ENCODE results near the gene CISD1.
"Not testable (repeated sequence)": the region's sequence is repeated elsewhere in the genome, so short reads cannot be mapped to it uniquely, and the experiment has no call there.

Gene CISD1

DNA sequence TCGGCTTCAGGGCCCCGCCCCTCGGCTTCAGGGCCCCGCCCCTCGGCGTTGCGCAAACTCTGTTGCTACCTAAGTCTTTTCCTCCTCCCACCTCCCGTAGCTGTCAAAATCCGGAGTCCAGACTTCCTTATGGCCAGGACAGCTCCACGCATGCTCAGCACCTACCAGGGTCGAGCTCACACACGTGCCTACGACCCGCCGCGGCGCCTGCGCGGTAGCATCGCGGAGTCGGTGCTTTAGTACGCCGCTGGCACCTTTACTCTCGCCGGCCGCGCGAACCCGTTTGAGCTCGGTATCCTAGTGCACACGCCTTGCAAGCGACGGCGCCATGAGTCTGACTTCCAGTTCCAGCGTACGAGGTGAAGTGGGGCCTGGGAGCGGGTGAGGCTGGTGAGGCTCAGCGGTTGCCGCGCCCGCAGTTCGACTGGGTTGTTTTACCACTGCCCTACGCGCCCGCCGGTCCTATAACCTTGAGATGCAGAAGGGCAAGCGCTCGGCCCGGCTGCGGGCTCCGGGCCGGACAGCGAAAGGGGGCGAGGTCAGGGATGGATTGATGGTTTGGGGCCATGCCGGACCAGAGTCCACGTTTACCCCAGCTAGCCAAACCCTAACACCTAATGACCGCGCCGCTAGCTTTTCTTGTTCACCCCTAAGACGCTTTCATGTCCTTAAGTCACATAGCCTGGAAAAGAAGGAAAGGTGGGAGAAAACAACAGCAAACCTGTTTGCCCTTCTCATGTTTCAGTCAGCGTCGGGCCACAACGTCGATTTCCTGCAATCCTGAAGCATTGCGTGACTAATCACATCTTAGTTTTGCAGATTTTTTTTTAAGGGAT, at the start of gene CISD1:
TSS of gene CISD1 (plus strand) at position 217 of the 836 bp plus-strand sequence. CDS start at position 329, 112 bp downstream.
- peak; percentile 84 to 93 for DNase-seq (ENCODE audit: low read depth in 2 of 2)

DNA sequence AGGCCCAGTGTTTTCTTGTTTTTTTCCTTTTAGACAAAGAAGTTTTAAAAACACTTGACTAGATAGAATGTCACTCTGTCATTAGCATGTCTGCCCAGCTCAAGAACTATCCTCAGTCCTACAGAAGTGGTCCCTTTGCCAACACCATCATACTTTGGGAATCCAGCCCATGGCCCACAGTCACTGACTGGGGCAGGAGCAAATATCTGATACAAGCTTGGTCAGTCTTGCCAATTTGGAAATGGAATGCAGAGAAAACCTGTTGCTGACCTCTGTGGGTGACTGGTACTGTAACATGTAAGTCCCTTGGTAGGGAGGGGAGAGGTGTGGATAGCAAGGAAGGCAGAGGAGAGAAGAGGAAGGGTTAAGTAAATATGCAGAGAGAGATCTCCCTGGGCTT, 49.1 kb upstream of the CISD1 start:
- DNase-seq (ENCODE audit: low read depth in 2 of 2) = no peak

DNA sequence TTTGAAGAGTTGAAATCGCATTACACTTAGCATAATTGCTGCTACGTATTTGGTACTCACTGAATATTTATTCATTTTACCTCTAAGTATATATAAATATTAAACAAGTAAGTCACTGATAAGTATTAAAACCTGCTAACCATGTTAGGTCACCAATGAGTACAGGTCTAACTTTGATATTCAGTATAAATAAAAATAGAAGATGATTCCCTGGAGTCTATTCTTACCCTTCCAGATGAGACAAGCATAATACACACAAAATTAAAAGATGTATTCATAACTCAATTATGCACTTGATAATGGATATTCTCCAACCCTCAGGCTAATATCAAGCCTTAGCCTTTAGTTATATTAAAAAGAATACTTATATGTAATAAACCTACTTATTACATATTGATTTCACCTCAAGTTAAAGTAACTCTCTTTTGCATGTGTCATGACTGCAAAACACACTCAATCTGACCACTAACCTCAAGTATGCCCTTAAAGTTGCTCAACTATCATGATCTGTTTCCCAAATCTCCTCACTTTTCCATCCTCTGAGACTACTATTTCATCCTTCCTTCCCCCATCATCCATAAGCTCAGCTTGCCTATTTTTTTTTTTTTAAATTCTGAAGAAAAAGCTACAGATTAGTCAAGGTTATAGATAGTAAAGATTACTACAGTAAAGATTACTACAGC, 48.1 kb upstream of the CISD1 start:
- no peak for DNase-seq (ENCODE audit: low read depth in 2 of 2)

DNA sequence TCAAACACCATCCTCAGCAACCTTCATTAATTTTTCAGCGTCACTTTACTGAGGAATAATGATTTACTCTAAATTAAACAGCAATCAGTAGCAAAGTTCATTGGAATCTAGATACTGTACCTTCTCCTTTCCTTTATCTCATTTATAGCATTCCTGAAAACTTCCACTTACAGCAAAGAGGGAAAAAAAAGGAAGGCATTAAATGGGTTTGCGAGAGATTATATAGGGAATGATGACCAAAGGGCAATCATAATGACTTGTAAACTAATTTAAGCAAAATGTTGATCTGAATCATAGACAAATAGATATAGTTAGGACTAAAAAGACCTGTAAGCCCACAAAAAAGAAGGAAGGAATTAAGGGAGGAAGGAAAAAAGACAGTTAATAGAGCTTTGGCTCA, 43.3 kb upstream of the CISD1 start:
- no peak for DNase-seq (ENCODE audit: low read depth in 2 of 2)

DNA sequence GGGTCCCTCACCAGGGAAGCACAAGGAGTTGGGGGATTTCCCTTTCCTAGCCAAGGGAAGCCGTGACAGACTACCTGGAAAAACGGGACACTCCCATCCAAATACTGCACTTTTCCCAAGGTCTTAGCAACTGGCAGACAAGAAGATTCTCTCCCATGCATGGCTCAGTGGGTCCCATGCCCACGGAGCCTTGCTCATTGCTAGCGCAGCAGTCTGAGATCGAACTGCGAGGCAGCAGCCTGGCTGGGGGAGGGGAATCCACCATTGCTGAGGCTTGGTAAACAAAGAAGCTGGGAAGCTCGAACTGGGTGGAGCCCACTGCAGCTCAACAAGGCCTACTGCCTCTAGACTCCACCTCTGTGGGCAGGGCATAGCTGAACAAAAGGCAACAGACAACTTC, 39.1 kb upstream of the CISD1 start:
- not testable (repeated sequence) for DNase-seq (ENCODE audit: low read depth in 2 of 2)

DNA sequence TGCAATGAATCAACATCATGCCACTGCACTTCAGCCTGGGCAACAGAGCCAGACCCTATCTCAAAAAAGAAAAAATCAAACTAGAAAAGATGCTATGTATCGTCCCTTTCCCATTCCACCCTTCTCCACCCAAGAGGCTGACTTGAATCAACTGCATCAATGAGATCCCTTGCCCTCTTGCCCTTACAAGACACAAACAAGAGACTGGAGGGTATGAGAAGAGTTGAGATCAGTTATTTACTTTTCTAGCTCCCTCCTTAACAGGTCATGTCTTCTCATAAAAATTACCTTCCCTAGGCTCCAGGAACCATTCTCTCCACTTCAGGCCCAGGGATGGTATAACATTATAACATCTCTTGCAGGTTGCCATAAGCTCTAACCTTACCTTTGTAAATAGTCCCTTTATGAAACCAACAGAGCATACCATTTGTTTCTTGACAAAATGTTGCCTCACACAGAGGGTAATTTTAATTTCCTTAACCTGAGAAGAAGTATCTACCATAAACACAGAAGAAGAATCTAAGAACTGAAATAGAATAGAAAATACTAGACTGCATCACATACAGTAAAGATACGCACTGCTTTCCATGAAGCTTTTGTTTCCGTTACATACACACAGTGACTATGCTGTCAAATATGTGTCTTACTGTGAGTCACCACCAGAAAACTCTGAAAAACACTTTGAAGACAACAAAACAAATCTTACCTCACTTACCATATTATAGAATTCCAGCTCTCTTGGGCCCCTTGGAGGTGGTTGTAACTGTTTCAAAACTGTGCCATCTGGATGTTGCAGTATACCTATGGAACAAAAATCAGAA, 31.7 kb upstream of the CISD1 start:
- no peak for DNase-seq (ENCODE audit: low read depth in 2 of 2)

DNA sequence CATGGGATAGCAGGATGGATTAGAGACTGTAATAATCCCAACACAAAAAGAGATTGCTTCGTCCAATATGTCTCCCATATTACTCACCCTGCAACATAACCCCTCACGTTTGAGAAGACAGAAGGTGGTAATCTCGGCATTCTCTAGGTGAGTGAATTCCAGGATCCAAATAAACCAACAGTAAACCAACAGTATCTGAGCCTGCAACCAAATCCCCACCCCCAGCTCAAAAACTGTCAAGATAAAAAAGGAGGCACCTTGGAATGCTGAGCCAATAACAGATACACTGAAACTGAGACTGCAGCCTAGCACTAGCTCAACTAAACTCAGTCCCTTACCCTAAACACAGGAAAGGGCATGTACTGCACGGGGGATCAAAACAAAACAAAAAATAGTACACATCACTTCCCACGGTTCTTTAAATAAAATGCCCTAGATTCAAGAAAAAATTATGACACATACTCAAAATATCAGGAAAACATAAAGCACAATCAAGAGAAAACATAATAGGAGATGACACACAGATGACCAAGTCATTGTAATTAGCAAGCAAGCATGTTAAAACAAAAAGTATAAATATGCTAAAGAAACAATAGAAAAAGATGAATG, 29.3 kb upstream of the CISD1 start:
- DNase-seq (ENCODE audit: low read depth in 2 of 2) = no peak

DNA sequence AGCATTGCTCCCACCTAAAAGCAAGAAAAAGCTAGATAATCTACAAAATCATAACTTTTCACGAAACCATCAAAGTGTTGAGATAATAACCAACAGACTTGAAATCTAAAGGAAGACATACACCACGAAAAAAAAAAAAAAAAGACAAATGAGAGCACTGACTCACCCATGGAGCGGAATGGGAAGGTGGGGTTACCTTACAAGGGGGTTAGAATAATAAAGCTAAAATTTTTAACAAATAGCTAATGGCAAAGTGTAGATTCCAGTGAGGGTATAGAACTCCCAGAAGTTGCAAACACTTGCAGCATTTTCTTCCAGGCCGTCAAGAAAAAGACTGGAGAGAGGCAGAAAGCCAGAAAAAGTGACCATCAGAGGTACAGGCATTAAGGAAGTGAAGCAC, 28.4 kb upstream of the CISD1 start:
- no peak for DNase-seq (ENCODE audit: low read depth in 2 of 2)

DNA sequence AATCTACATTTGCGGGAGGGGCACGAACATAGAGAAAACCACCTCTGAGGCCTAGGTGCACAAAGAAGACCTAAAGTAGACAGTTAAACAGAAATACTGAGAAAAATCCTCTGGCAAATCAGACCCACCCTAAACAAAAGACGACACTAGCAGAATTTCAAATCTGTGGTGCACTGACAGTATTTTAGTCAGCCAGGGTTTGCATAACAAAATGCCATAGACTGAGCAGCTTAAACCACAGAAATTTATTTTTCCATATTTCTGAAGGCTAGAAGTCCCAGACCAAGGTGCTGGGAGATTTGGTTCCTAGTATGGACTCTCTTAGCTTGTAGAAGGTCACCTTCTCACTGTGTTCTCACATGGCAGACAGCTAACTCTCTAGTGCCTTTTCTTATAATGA, 27.6 kb upstream of the CISD1 start:
- no peak for DNase-seq (ENCODE audit: low read depth in 2 of 2)

DNA sequence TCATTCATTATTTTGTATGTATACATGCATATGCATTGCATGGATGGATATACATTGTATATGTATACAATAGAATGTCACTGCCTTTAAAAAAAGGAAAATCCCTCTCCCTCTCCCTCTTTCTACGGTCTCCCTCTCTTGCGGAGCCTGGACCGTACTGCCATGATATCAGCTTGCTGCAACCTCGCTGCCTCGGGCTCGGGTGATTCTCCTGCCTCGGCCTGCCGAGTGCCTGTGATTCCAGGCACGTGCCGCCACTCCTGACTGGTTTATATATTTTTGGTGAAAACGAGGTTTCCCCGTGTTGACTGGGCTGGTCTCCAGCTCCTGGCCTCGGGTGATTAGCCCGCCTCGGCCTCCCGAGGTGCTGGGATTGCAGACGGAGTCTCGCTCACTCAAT, 25.7 kb upstream of the CISD1 start:
- no peak for DNase-seq (ENCODE audit: low read depth in 2 of 2)

DNA sequence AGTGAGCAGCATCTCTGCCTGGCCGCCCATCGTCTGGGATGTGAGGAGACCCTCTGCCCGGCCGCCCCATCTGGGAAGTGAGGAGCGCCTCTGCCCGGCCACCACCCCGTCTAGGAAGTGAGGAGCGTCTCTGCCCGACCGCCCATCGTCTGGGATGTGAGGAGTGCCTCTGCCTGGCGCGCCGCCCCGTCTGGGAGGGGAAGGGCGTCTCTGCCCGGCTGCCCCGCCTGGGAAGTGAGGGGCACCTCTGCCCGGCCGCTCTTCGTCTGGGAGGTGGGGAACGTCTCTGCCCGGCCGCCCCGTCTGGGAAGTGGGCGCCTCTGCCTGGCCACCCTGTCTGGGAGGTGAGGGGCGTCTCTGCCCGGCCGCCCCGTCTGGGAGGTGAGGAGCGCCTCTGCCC, 25.2 kb upstream of the CISD1 start:
- not testable (repeated sequence) for DNase-seq (ENCODE audit: low read depth in 2 of 2)

DNA sequence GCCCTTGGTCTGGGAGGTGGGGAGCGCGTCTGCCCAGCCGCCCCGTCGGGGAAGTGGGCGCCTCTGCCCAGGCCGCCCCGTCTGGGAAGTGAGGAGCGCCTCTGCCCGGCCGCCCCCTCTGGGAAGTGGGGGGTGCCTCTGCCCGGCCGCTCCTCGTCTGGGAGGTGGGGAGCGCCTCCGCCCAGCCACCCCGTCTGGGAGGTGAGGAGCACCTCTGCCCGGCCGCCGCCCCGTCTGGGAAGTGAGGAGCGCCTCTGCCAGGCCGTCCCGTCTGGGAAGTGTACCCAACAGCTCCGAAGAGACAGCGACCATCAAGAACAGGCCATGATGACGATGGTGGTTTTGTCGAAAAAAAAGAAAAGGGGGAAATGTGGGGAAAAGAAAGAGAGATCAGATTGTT, 24.7 kb upstream of the CISD1 start:
- not testable (repeated sequence) for DNase-seq (ENCODE audit: low read depth in 2 of 2)

DNA sequence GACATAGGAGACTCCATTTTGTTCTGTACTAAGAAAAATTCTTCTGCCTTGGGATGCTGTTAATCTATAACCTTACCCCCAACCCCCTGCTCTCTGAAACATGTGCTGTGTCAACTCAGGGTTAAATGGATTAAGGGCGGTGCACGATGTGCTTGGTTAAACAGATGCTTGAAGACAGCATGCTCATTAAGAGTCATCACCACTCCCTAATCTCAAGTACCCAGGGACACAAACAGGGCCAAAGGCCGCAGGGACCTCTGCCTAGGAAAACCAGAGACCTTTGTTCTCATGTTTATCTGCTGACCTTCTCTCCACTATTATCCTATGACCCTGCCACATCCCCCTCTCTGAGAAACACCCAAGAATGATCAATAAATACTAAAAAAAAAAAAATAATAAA, 24.3 kb upstream of the CISD1 start:
- DNase-seq (ENCODE audit: low read depth in 2 of 2) = not testable (repeated sequence)

DNA sequence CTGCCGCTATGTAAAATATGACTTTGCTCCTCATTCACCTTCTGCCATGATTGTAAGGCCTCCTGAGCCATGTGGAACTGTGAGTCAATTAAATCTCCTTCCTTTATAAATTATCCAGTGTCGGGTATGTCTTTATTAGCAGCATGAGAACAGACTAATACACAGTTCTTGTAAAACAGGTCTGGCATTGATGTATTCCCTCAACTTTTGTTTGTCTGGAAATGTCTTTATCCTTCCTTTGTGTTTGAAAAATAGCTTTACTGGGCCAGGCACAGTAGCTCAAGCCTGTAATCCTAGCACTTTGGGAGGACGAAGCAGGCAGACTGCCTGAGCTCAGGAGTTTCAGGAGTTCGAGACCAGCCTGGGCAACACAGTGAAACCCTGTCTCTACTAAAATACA, 15.8 kb upstream of the CISD1 start:
- DNase-seq (ENCODE audit: low read depth in 2 of 2) = no peak

DNA sequence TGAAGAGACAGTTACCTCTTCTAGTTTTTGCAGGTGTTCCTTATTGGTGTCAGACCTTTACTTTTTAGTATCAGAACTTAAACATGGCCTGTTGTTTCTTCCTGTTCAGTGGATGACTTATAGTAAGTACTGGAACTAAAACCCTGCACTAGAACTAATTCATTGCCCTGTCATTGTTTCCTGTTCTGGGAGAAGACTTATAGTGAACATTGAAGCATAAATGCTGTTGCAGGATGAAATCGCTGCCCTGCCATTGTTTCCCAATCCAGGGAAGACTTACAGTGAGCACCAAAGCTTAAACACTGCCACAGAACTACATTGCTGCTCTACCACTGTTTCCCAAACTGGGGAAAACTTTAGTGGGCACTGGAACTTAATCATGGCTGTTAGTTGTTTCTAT, 14.3 kb upstream of the CISD1 start:
- DNase-seq (ENCODE audit: low read depth in 2 of 2) = no peak

DNA sequence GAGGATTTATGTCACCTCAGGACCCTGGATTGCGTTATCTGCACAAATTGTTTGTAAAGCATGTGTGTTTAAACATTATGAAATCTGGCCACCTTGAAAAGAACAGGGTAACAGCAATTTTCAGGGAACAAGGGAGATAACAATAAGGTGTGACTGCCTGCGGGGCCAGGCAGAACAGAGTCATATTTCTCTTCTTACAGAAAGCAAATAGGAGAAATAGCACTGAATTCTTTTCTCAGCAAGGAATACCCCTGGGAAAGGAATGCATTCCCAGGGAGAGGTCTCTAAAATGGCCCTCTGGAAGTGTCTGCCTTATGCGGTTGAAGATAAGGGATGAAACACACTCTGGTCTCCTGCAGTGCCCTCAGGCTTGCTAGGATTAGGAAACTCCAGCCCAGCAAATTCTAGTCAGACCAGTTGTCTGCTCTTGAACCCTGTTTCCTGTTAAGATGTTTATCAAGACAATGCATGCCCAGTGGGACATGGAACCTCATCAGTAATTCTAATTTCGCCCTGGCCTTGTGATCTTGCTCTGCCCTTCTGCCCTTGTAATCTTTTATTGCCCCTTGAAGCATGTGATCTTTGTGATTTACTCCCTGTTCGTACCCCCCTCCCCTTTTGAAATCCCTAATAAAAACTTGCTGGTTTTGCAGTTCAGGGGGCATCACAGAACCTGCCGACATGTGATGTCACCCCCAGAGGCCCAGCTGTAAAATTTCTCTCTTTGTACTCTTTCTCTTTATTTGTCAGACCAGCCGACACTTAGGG, 12.8 kb upstream of the CISD1 start:
- not testable (repeated sequence) for DNase-seq (ENCODE audit: low read depth in 2 of 2)

DNA sequence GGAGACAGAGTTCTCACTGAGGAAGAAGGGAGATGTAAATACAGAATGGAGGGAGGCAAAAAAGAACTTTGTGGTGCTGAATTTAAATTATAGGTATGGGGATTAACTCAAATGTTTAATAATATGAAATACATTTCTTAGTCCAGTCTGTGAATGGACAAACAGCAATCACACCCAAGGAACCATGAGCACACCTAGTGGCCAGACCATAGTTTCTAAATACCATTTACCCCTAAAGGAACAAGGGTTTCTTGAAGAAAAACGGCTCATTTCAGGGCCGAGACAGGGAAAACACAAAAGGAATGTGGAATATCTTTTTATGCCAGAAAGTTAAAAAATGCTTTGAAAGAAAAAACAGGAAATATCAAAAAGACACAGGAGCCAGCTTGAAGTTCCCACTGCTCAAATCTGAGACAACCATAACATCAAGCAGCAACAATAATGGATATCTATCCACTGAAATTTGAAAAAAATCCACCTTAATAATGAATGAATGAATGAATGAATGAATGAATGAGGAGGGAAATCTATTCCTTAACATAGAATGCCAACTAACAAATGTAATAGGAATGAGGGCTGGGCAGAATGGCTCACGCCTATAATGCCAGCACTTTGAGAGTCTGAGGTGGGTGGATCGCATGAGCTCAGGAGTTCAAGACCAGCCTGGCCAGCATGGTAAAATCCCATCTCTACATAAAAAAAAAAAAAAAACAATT, 9.8 kb upstream of the CISD1 start:
- DNase-seq (ENCODE audit: low read depth in 2 of 2) = no peak

DNA sequence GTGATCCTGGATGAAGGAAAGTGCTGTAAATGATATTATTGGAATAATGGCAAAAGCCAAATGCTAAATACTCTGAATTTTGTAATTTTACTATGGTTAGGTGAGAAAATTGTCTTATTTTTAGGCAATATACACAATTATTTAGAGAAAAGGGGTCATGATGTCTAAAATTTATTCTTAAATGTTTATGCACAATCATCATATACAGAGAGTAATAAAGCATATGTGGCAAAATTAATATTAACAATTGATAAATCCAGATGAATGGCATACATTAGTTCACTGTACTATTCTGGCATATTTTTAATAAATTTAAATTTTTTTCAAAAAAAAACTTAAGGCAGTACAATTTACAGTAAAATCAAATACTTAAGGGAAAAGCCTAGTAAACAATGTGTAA, 8.6 kb upstream of the CISD1 start:
- DNase-seq (ENCODE audit: low read depth in 2 of 2) = no peak

DNA sequence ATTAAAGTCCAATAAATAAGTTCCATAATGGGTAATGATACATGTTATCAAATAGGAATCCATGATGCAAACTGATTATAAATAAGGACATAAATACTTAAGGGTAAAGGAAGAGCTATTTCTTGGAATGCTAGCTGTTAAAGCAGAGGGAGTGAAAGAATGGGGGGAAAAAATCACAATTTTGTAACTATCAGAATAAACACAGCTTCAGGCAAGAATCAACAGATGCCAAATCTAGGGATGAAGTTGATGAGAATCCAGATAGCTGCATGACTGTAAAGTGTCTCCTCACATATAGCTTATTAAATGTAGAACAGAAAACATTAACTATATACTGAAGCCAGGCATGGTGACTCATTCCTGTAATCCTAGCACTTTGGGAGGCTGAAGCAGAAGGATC, 6.2 kb upstream of the CISD1 start:
- DNase-seq (ENCODE audit: low read depth in 2 of 2) = no peak

DNA sequence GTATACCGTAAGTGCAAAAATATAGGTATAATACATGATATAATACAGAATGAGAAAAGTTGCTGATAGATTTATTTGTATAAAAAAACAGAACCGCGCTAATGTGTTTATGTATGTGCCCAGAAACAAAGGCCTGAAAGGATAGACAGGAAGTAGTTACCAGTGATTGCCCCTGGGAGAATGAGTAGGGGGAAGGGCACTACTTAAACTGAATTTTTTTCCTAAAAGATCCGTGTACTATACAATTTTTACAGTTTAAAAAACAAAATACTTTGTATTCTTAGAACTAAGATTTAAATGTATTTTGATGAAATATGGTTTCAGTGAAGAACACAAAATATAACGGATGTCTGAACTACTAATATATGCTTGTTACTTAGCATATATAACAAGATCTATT, 4.2 kb upstream of the CISD1 start:
- DNase-seq (ENCODE audit: low read depth in 2 of 2) = no peak

DNA sequence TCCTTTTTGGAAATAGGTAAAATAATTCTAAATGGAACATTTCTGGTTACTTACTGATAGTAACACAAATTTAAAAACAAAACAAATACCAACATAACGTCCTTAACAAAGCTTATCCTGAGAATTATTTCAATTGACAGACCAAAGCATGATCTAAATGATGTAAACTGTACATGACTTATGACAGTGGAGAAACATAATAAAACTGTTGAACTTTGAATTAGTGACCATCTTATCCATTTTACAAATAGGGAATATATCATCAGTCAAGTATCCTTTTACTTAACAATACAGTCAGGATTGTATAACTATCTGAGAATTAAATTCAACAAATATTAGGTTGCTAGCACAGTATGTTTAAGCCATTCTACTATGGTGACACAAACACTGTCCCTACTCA, 3.7 kb upstream of the CISD1 start:
- no peak for DNase-seq (ENCODE audit: low read depth in 2 of 2)

Measured in activated CD8-positive, alpha-beta memory T cell treated with anti-CD3 and anti-CD28 coated beads for 4 hours (primary cell).